Activated CD4-positive, CD25-positive, alpha-beta regulatory T cell treated with anti-CD3 and anti-CD28 coated beads, Interleukin-2, amount 50 U/mL, for 16 hours (primary cell): ENCODE data around the gene CFAP97D2.
A peak's percentile ranks its signal among the peaks of the same experiment; 100 is the strongest.
"Not testable (repeated sequence)": the region's sequence is repeated elsewhere in the genome, so short reads cannot be mapped to it uniquely, and the experiment has no call there.

Experiments used
- DNase-seq: peaks from one replicate; pipeline ENCODE4 v3.0.0-alpha.2; 2020; ENCODE audit warnings: low read depth, low spot score

CFAP97D2 gene

GRCh38 chr13:114143806-114144605 is 35.1 kb upstream of the CFAP97D2 start:
- DNase-seq: no peak

GRCh38 chr13:114144606-114145244 is 34.3 kb upstream of the CFAP97D2 start:
- no peak for DNase-seq

GRCh38 chr13:114145256-114145655 is 33.8 kb upstream of the CFAP97D2 start:
- DNase-seq: no peak

- no peak for DNase-seq
Measured at GRCh38 chr13:114145722-114146121, 33.3 kb upstream of the CFAP97D2 start.

- no peak for DNase-seq
Measured at GRCh38 chr13:114146173-114146572, 32.9 kb upstream of the CFAP97D2 start.

GRCh38 chr13:114146629-114147028 is 32.4 kb upstream of the CFAP97D2 start:
- DNase-seq: no peak

- no peak for DNase-seq
Measured at GRCh38 chr13:114147803-114148520, 31.1 kb upstream of the CFAP97D2 start.

- DNase-seq: peak; percentile 71
Measured at GRCh38 chr13:114148521-114148855, 30.6 kb upstream of the CFAP97D2 start.

GRCh38 chr13:114148886-114149285 is 30.2 kb upstream of the CFAP97D2 start:
- DNase-seq: not testable (repeated sequence)

GRCh38 chr13:114149774-114150740 is 29.0 kb upstream of the CFAP97D2 start:
- DNase-seq: no peak

GRCh38 chr13:114151031-114151430 is 28.0 kb upstream of the CFAP97D2 start:
- DNase-seq: no peak

GRCh38 chr13:114151565-114152284 is 27.3 kb upstream of the CFAP97D2 start:
- DNase-seq: no peak

- DNase-seq: no peak
Measured at GRCh38 chr13:114152285-114152645, 26.8 kb upstream of the CFAP97D2 start.

- DNase-seq: no peak
Measured at GRCh38 chr13:114152831-114153371, 26.2 kb upstream of the CFAP97D2 start.

GRCh38 chr13:114153485-114154080 is 25.5 kb upstream of the CFAP97D2 start:
- DNase-seq: no peak

- DNase-seq: no peak
Measured at GRCh38 chr13:114154476-114154875, 24.6 kb upstream of the CFAP97D2 start.

GRCh38 chr13:114155320-114155719 is 23.7 kb upstream of the CFAP97D2 start:
- no peak for DNase-seq

- no peak for DNase-seq
Measured at GRCh38 chr13:114155926-114156883, 22.9 kb upstream of the CFAP97D2 start.
